Frontal cortex (tissue), 4 donors: ENCODE measurements around the gene CCDC8. TPM values are rescaled to one million over a fixed set of nuclear protein-coding genes. Genes with fewer than 3 reads are reported as not detected.
"Not testable (repeated sequence)": the region's sequence is repeated elsewhere in the genome, so short reads cannot be mapped to it uniquely, and the experiment has no call there.

Experiments used
- DNase-seq, 2 donors: peaks; one replicate each; pipeline ENCODE4 v3.0.0; 2012; ENCODE audit warnings: low spot score in 2 of 2
- FAIRE-seq: peaks from 2 replicates; lab custom pipeline; 2012; peaks lifted over from hg19 to GRCh38; lab: Jason Lieb, UNC
- total RNA-seq: library from RNA; depleted of rRNA; stranded (reverse); fragments of >200 nt; gene quantifications from one replicate; pipeline ENCODE4 v1.2.3, GENCODE V29; 2014
- donor health status: control.
- donor health status: control.
- donor health status: control.

Gene CCDC8
- total RNA-seq, 1 donor from 2014 or later: 2.4 TPM

DNA sequence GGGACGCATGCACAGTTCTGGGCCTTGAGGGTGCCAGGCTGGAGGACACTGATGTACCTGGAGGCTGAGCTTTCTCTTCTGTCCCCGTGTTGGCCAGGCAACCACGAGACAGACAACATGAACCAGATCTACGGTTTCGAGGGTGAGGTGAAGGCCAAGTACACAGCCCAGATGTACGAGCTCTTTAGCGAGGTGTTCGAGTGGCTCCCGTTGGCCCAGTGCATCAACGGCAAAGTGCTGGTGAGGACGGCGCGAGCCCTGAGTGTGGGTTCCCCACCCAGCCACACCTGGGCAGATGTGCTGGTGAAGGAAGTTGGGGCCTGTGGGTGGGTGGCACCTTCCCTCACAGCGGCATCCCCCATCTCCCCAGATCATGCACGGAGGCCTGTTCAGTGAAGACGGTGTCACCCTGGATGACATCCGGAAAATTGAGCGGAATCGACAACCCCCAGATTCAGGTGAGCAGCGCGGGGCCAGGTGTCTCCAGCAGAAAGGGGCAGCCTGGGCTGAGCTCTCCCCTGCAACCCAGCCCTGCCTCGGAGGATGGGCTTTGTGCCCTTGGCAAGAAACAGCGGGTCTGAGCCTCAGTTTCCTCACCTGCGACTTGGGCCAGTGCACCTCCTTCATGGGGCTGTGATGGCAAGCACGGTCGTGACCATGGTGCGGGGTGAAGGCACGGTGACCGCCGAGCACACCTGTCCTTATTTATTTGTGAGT is 26.2 kb downstream of the CCDC8 start:
- FAIRE-seq (no peak), DNase-seq (no peak)

DNA sequence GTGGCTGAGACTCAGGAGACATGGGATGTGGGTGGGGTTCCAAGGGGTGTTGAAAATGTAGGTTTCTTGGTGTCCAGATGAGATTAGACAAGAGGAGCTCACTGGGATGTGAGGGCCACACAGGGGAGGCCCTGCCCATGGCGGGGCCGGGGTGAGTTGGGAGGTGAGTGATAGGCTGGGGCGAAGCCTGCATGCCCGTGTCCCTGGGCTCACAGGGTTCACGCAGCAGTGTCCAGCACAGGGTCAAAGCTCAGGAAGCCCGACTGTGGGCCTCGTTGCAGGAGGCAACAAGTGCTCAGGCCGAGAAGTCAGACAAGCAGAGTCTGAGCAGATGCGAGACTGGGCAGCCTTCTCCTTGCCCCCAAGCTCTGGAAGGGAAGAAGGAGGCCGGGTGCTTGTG is 27.2 kb downstream of the CCDC8 start:
- DNase-seq (no peak), FAIRE-seq (no peak)

DNA sequence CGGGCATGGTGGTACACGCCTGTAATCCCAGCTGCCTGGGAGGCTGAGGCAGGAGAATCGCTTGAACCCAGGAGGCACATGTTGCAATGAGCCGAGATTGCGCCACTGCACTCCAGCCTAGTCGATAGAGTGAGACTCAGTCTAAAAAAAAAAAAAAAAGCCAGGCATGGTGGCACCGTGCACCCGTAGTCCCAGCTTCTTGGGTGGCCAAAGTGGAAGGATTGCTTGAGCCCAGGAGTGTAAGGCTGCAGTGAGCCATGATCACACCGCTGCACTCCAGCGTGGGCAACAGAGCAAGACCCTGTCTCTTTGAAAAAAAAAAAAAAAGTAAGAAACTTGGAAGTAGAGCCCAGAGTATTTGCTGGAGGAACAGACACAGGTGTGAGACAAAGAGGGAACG is 27.7 kb downstream of the CCDC8 start:
- FAIRE-seq (no peak), DNase-seq (no peak)

- no peak for DNase-seq
- no peak for FAIRE-seq
Observed at GRCh38 chr19:46384396-46384795, 29.0 kb downstream of the CCDC8 start.

GRCh38 chr19:46383846-46384245 is 29.5 kb downstream of the CCDC8 start:
- FAIRE-seq: no peak
- no peak for DNase-seq

DNA sequence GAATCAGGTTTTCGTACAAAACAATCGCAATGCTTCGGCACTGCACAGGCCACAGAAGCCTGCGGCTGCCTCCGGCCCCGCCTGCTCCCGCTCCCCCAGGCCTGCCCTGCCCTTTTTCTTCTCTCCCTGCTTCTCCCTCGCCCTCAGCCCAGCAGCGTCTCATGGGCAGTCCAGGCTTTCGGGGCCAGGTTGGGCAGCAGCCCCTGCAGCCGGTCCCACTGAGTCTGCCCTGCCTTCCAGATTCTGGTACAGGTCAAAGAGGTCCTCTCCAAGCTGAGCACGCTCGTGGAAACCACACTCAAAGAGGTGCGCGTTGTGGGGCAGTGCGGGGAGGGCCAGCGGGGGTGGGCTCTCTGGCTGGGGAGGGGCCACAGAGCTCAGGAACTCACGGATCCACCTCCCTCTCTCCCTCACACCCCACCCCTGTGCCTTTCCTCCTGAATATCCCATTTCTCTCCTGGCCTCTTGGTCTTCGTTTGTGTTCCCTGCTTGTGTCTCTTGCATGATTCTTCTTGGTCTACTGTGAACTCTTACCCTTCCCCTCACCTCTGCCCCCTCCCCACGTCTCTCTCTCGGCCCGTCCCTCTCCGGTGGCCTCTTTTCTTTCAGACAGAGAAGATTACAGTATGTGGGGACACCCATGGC is 30.1 kb downstream of the CCDC8 start:
- no peak for DNase-seq
- no peak for FAIRE-seq

DNA sequence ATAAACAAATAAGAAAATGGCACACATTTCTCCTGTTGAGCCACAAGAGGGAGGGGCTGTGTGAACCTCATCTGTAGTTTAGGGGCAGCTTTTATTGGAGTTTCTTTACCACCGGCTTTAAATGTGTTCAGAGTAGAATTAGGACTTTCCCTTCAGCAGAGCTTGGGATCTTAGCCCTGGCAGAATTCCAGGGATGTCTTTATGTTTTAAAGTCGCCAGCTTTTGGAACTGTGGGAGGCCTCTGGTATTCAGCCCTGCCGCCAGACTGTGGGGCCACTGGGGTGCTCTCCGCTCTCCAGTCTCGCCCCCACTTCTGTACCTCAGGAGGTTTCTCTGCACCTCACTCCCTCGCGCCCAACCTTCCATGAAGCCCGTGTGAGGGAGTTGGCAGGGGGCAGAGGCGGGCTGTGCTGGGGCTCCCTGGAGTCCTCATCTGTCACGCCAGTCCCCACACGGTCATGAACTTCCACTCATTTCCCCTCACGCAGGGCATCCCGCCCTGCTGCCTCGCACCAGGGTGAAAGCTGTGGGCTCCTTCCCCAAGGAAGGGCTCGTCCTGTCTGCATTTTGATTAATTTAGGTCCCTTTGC is 31.5 kb downstream of the CCDC8 start:
- FAIRE-seq (no peak), DNase-seq (no peak)

GRCh38 chr19:46381346-46381745 is 32.0 kb downstream of the CCDC8 start:
- FAIRE-seq: no peak

GRCh38 chr19:46380690-46381089 is 32.7 kb downstream of the CCDC8 start:
- FAIRE-seq (no peak), DNase-seq (no peak)

More at GRCh38 chr19:46381346-46381745, 32.0 kb downstream of the CCDC8 start:
- DNase-seq: no peak

DNA sequence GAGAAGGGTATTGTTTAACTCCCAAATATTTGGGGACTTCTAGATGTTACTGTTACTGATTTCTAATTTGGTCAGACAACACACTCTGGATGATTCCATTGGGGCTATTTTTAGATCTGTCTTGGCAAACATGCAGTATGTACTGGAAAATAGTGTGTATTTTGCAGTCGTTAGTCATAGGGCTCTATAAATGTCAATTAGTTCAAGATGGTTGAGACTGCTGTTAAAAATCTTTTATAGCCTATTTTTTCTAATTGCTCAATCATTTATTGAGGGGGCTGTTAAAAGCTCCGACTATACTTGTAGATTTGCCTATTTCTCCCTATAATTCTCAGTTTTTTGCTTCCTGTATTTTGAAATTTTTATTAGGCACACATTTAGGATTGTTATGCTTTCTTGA is 35.1 kb downstream of the CCDC8 start:
- DNase-seq: no peak
- no peak for FAIRE-seq

DNA sequence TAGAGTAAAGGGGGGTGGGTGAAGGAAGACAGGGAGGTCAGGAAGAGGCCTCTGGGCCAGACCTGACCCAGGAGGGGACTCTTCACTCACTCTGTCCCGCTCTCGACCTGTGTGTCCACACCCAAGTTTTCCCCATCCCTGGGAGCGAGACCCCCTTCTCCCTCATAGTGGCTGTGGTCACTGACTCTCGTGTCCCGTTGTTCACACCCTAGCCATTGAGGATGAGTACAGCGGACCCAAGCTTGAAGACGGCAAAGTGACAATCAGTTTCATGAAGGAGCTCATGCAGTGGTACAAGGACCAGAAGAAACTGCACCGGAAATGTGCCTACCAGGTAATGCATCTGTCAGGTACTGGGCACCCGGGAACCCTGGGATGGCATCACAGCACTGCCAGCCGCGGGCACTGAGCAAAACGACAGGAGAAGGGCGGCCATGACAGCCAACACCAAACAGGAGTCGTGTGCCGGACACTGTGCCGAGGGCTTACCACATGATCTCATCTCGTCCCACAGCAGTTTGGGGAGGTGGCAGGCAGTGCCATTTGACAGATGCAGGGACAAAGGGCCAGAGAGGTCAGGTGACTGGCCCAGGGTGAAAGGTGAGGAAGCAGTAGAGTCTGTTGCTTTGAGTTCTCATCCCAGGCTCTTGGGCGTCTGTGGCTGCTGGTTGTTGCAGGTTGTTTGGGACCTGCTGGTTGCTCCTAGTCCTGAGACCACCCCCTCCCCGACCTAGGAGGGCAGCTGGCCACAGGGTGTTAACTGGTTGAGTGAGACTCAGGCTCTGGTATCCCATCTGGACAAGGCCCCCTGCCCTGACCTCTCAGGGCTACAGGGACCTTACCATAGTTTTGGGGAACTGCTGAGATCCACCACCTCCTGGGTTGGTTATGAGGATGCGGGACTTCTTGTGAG is 36.9 kb downstream of the CCDC8 start:
- no peak for FAIRE-seq
- no peak for DNase-seq

GRCh38 chr19:46375476-46376067 is 37.8 kb downstream of the CCDC8 start:
- not testable (repeated sequence) for DNase-seq, FAIRE-seq

DNA sequence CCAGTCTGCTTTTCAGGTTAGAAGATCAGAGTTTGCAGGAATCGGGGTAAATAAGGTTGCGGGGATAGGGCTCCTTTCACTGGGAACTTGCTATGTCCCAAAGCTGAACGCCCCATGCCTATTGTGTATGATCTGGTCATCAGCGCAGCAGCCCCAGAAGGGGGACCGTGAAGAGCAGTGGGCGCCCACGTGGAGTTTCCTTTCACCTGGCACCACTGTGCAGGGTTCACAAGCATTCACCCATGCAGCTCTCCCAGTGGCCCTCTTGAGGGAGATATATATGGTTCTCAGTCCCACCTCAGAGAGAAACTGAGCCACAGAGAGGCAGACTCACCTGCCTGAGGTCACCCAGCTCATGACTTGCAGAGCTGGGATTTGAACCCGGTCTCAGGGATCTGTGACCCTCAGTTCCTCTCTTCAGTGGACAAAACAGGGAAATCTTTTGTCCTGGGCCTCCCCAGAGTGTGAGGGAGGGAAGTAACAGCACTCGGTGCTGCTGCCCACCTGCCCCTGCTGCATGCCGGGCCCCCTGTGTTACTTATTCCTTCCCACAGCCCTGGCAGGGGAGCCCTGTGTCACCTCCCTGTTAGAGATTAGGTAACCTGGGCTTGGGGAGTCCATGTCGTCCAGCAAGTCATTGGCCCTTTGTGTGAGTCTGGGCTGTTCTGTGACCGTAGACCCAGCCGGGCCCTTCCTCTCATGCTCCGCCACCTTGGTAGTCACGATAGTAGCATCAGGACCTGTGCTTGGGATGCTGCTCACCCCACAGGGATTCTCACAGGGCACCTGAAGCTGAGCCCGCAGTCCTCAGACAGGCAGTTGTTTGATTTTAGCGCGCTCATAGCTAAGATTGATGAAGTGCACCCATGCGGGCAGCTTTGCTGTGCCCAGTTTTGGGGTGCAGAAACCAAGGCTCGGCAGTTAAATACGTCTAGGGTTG is 38.6 kb downstream of the CCDC8 start:
- FAIRE-seq (no peak), DNase-seq (no peak)

DNA sequence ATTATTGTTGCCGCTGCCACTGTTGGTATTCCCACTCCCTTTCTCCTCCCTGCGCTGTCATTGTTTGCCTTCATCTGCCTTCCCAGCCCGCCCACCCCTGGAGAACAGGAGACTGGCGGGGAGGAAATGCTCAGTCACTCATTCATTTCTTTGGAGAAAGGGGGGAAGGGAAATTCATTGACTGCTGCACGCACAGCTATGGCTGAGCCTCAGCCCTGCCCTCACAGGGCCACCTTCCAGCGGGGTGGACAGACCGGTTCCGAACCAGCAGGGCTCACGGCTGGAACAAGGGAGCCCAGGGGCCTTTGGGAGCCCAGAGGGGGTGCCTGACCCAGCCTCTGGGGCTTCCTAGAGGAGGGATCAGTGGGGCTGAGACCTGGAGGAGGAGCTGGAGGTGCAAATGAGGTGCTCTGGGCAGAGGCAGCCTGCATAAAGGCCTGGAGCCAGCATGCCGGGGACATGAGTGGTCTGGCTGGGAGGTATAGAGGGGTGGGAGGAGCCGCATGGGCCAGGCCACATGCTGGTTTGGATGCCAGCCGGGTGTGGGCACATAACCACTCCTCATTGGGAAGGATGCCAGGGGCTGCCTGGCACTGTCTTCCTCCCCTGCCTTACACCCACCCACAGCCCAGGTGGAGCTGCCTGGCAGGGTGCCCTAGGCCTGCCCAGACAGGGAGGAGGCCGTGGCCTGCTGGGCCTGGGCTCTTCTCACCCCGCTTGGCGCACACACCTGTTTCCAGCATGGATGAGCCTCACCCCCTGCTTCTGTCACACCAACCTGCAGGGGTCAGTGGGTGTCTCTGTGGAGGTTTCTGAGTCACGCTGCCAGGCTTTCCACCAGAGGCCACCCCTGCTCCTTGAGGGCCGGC is 39.6 kb downstream of the CCDC8 start:
- FAIRE-seq (no peak), DNase-seq (no peak)

- DNase-seq (no peak), FAIRE-seq (no peak)
Observed at GRCh38 chr19:46372901-46373490, 40.4 kb downstream of the CCDC8 start.

GRCh38 chr19:46371371-46371901 is 41.9 kb downstream of the CCDC8 start:
- DNase-seq: no peak
- no peak for FAIRE-seq

DNA sequence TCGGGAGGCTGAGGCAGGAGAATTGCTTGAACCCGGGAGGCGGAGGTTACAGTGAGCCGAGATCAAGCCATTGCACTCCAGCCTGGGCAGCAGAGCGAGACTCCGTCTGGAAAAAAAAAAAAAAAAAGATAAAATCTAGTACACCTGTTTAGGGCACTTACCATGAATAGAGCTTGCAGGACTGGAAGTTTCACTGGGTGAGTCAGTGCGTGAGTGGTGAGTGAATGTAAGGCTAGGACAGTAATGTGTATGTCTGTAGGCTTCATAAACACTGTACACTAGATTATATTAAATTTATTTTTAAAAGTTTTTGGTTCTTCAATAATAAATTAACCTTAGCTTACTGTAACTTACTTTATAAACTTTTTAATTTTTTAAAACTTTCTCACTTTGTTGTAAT is 43.5 kb downstream of the CCDC8 start:
- no peak for FAIRE-seq
- no peak for DNase-seq
